Endothelial cell (in vitro differentiated cells): ENCODE results near the gene TMEM243. TPM values are rescaled to one million over a fixed set of nuclear protein-coding genes. Genes with fewer than 3 reads are reported as not detected.

Experiments used
- DNase-seq: peaks from one replicate; pipeline ENCODE4 v3.0.0; 2021; ENCODE audit warnings: low spot score
- H3K27ac Mint-ChIP-seq: one replicate; pipeline ENCODE4 v1.8.0; 2021; ENCODE audit warnings: mixed read lengths, inconsistent platforms; ENCODE audit not compliant: unreplicated experiment
- H3K27me3 Mint-ChIP-seq: one replicate; pipeline ENCODE4 v1.8.0; 2021; ENCODE audit warnings: mild to moderate bottlenecking, moderate library complexity, mixed read lengths, inconsistent platforms; ENCODE audit not compliant: unreplicated experiment
- H3K36me3 Mint-ChIP-seq: one replicate; pipeline ENCODE4 v1.8.0; 2021; ENCODE audit warnings: mild to moderate bottlenecking, low read depth, mixed read lengths, inconsistent platforms; ENCODE audit not compliant: unreplicated experiment
- H3K4me1 Mint-ChIP-seq: one replicate; pipeline ENCODE4 v1.8.0; 2021; ENCODE audit warnings: mild to moderate bottlenecking, mixed read lengths, inconsistent platforms; ENCODE audit not compliant: unreplicated experiment
- H3K4me3 Mint-ChIP-seq: one replicate; pipeline ENCODE4 v1.8.0; 2021; ENCODE audit warnings: mild to moderate bottlenecking, mixed read lengths, inconsistent platforms; ENCODE audit not compliant: unreplicated experiment
- H3K9me3 Mint-ChIP-seq: one replicate; pipeline ENCODE4 v1.8.0; 2021; ENCODE audit warnings: mixed read lengths, inconsistent platforms; ENCODE audit not compliant: unreplicated experiment
- total RNA-seq: library from RNA; stranded (reverse); fragmentation: NEBNext Ultra II Directional; extraction: Animal tissue kit (Norgen Biotek cat#: 25700); gene quantifications from one replicate; pipeline ENCODE4 v1.2.1, GENCODE V29; 2021; ENCODE audit not compliant: unreplicated experiment
- TF ChIP-seq, protein P1 (sequence below): fragments of 200-600 bp; sonication (generic); IDR thresholded peaks from one replicate; pipeline ENCODE4 v1.5.0; 2021; ENCODE audit warnings: antibody characterized with exemption; ENCODE audit not compliant: unreplicated experiment

TMEM243 gene
- total RNA-seq, 1 donor from 2014 or later, result 44.9 TPM

DNA sequence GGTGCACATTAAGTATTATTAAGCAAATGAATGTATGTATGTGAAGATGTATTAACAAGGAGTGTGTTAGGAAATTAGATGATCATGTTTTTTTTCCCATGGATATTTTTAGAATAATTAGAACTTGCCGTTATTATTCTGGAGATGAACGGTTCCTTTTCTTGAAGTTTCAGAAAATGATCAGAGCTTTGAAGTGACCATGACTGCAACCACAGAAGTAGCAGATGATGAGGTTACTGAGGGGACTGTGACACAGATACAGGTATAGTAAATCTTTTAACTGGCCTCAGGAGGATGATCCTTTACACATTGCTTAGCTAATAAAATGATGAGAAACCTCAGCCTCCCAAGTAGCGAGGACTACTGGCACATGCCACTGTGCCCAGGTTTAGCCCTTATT is 48.7 kb downstream of the TMEM243 start:
- peaks cover 4% of the 10 kb centered on the region for H3K4me1 Mint-ChIP-seq
- TF ChIP-seq, protein P1, sequence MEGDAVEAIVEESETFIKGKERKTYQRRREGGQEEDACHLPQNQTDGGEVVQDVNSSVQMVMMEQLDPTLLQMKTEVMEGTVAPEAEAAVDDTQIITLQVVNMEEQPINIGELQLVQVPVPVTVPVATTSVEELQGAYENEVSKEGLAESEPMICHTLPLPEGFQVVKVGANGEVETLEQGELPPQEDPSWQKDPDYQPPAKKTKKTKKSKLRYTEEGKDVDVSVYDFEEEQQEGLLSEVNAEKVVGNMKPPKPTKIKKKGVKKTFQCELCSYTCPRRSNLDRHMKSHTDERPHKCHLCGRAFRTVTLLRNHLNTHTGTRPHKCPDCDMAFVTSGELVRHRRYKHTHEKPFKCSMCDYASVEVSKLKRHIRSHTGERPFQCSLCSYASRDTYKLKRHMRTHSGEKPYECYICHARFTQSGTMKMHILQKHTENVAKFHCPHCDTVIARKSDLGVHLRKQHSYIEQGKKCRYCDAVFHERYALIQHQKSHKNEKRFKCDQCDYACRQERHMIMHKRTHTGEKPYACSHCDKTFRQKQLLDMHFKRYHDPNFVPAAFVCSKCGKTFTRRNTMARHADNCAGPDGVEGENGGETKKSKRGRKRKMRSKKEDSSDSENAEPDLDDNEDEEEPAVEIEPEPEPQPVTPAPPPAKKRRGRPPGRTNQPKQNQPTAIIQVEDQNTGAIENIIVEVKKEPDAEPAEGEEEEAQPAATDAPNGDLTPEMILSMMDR, result no peak
- no peak for DNase-seq
- H3K4me3 Mint-ChIP-seq, result no peak overlapping the region
- no peak overlapping the region for H3K27ac Mint-ChIP-seq
- peaks cover 2% of the 10 kb centered on the region for H3K27me3 Mint-ChIP-seq
- no peaks in the 10 kb centered on the region for H3K9me3 Mint-ChIP-seq
- H3K36me3 Mint-ChIP-seq, result peaks cover 37% of the 10 kb centered on the region

- no peak for DNase-seq
- H3K27me3 Mint-ChIP-seq, result peaks cover 2% of the 10 kb centered on the region
Observed at GRCh38 chr7:87164433-87164832, 55.1 kb downstream of the TMEM243 start.

DNA sequence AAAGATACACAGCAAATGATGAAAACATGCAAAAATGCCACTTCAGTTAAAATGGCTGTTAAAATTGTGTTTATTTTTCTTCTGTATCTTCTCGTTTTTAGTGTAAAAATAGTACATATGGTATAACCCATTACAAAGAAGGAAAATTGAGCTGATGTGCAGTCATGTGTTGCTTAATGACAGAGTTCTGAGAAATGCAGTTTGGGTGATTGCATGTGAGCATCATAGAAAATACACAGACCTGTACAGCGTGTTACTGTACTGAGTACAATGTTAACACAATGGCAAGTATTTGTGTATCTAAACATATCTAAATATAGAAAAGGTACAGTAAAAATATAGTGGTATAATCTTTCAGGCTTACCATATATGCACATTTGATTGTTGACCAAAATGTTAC is 60.0 kb downstream of the TMEM243 start:
- no peaks in the 10 kb centered on the region for H3K9me3 Mint-ChIP-seq
- no peak for DNase-seq
- H3K4me1 Mint-ChIP-seq, result peaks cover 22% of the 10 kb centered on the region
- peaks cover 2% of the 10 kb centered on the region for H3K27me3 Mint-ChIP-seq
- no peak overlapping the region for H3K27ac Mint-ChIP-seq
- TF ChIP-seq, protein P1, result no peak
- H3K4me3 Mint-ChIP-seq, result no peak overlapping the region
- no peaks in the 10 kb centered on the region for H3K36me3 Mint-ChIP-seq

More at GRCh38 chr7:87164433-87164832, 55.1 kb downstream of the TMEM243 start:
- TF ChIP-seq, protein P1, result no peak
- H3K4me1 Mint-ChIP-seq, result peaks cover 4% of the 10 kb centered on the region
- H3K36me3 Mint-ChIP-seq, result peaks cover 15% of the 10 kb centered on the region
- no peaks in the 10 kb centered on the region for H3K9me3 Mint-ChIP-seq
- H3K27ac Mint-ChIP-seq, result no peak overlapping the region
- no peak overlapping the region for H3K4me3 Mint-ChIP-seq

- Mint-ChIP-seq H3K27me3 (peaks cover 10% of the 10 kb centered on the region), H3K27ac (no peak overlapping the region), H3K4me3 (no peak overlapping the region), H3K4me1 (peaks cover 33% of the 10 kb centered on the region), H3K9me3 (no peaks in the 10 kb centered on the region), H3K36me3 (peaks cover 5% of the 10 kb centered on the region)
- no peak for DNase-seq
- TF ChIP-seq, protein P1, result no peak
Observed at GRCh38 chr7:87156709-87157108, 62.8 kb downstream of the TMEM243 start.

DNA sequence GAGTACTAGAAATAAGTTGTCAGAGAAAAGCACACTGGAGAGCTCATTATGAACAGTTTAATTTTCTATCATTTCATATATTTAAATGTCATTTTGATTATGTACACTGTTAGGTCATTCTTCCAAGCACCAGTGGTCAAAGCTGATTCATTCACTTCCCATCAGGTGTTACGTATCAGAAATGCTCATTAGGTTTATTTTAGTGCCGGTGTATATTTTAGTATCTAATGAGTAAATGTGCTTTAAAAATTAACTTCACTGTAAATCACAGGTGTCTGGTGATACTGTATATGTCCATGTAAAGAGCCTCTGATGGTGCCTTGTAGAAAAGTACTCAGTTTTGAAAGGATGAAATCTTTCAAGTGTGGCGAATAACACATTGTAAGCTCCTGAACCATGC is 63.7 kb downstream of the TMEM243 start:
- DNase-seq, result no peak
- H3K4me3 Mint-ChIP-seq, result peak overlapping the region; percentile 44
- H3K27ac Mint-ChIP-seq, result peak overlapping the region; percentile 57
- TF ChIP-seq, protein P1, result no peak
- peaks cover 10% of the 10 kb centered on the region for H3K27me3 Mint-ChIP-seq
- peaks cover 38% of the 10 kb centered on the region for H3K4me1 Mint-ChIP-seq
- no peaks in the 10 kb centered on the region for H3K9me3 Mint-ChIP-seq
- peaks cover 5% of the 10 kb centered on the region for H3K36me3 Mint-ChIP-seq
